Neural cell (in vitro differentiated cells): ENCODE results near the gene CDK5R1. TPM values are rescaled to one million over a fixed set of nuclear protein-coding genes. Genes with fewer than 3 reads are reported as not detected.

Source experiments
- H2AFZ ChIP-seq: fragments of 200-600, 300-800 bp; sonication (generic), shearing (Covaris generic); 2 replicates; pipeline ENCODE4 v1.6.0; 2014; ENCODE audit warnings: low read depth, mild to moderate bottlenecking, antibody characterized with exemption, low read length, moderate library complexity
- H3F3A ChIP-seq: fragments of 200-600 bp; shearing (Covaris generic); 2 replicates; pipeline ENCODE4 v1.6.1; 2016; ENCODE audit warnings: mild to moderate bottlenecking, moderate library complexity, mixed read lengths, antibody characterized with exemption, low read length; ENCODE audit not compliant: insufficient read depth, poor library complexity, severe bottlenecking
- H3K27ac ChIP-seq: fragments of 200-600, 300-800 bp; sonication (generic), shearing (Covaris generic); 2 replicates; pipeline ENCODE4 v1.5.1; 2014; ENCODE audit warnings: mild to moderate bottlenecking, low read length, moderate library complexity
- H3K27me3 ChIP-seq: fragments of 300-800, 200-600 bp; sonication (generic), shearing (Covaris generic); 2 replicates; pipeline ENCODE4 v1.6.0; 2014; ENCODE audit warnings: mild to moderate bottlenecking, low read depth, low read length, moderate library complexity; ENCODE audit not compliant: insufficient read depth
- H3K36me3 ChIP-seq: fragments of 300-800, 200-600 bp; sonication (generic), shearing (Covaris generic); 2 replicates; pipeline ENCODE4 v1.5.1; 2014; ENCODE audit warnings: mild to moderate bottlenecking, antibody characterized with exemption, low read length, moderate library complexity; ENCODE audit not compliant: insufficient read depth
- H3K4me2 ChIP-seq: fragments of 300-800, 200-600 bp; sonication (generic), shearing (Covaris generic); 2 replicates; pipeline ENCODE4 v1.6.0; 2014; ENCODE audit warnings: mild to moderate bottlenecking, low read length
- H3K4me3 ChIP-seq: fragments of 300-800, 200-600 bp; sonication (generic), shearing (Covaris generic); 2 replicates; pipeline ENCODE4 v1.5.1; 2014; ENCODE audit warnings: mild to moderate bottlenecking, low read length, moderate library complexity
- H3K79me2 ChIP-seq: fragments of 200-600 bp; shearing (Covaris generic); replicated peaks from 2 replicates; pipeline ENCODE4 v1.6.0; 2014; ENCODE audit warnings: mild to moderate bottlenecking, low read length, moderate library complexity; ENCODE audit not compliant: insufficient read depth
- H3K9ac ChIP-seq: fragments of 300-800, 200-600 bp; sonication (generic), shearing (Covaris generic); 2 replicates; pipeline ENCODE4 v1.6.1; 2016; ENCODE audit warnings: mild to moderate bottlenecking, low read length, mixed read lengths
- H3K9me2 ChIP-seq: fragments of 200-600 bp; shearing (Covaris generic); 2 replicates; pipeline ENCODE4 v1.6.1; 2016; ENCODE audit warnings: mild to moderate bottlenecking, low read length, mixed read lengths; ENCODE audit not compliant: insufficient read depth
- H3K9me3 ChIP-seq: fragments of 200-600, 300-800 bp; sonication (generic), shearing (Covaris generic); 2 replicates; pipeline ENCODE4 v1.6.1; 2016; ENCODE audit warnings: mild to moderate bottlenecking, mixed run types, low read length, moderate library complexity, mixed read lengths
- H4K20me1 ChIP-seq: fragments of 200-600 bp; shearing (Covaris generic); 2 replicates; pipeline ENCODE4 v1.6.1; 2016; ENCODE audit warnings: mild to moderate bottlenecking, mixed run types; ENCODE audit not compliant: insufficient read depth
- EP300 ChIP-seq: fragments of 450-650 bp; conservative IDR thresholded peaks from 2 replicates; pipeline ENCODE4 v1.6.1; 2014; ENCODE audit warnings: antibody characterized with exemption, mild to moderate bottlenecking, moderate library complexity; ENCODE audit not compliant: poor library complexity, severe bottlenecking
- EZH2 ChIP-seq: fragments of 200-600, 300-800 bp; shearing (Covaris generic), sonication (generic); IDR thresholded peaks from 2 replicates; pipeline ENCODE4 v1.6.1; 2014; ENCODE audit warnings: antibody characterized with exemption, low read length, borderline replicate concordance, mild to moderate bottlenecking; ENCODE audit not compliant: insufficient read depth, poor library complexity, severe bottlenecking
- MXI1 ChIP-seq: fragments of 450-650 bp; conservative IDR thresholded peaks from 2 replicates; pipeline ENCODE4 v1.6.1; 2014; ENCODE audit warnings: antibody characterized with exemption, mild to moderate bottlenecking; ENCODE audit not compliant: poor library complexity, severe bottlenecking
- POLR2AphosphoS5 ChIP-seq: IDR thresholded peaks from 2 replicates; pipeline ENCODE4 v1.6.1; 2012
- RAD21 ChIP-seq: fragments of 450-650 bp; conservative IDR thresholded peaks from 2 replicates; pipeline ENCODE4 v1.6.1; 2014; ENCODE audit warnings: antibody characterized with exemption, mild to moderate bottlenecking, moderate library complexity
- REST ChIP-seq: IDR thresholded peaks from 2 replicates; pipeline ENCODE4 v1.6.1; 2012; ENCODE audit warnings: borderline replicate concordance
- SMC3 ChIP-seq: fragments of 450-650 bp; conservative IDR thresholded peaks from 2 replicates; pipeline ENCODE4 v1.6.1; 2014; ENCODE audit warnings: antibody characterized with exemption, mild to moderate bottlenecking, moderate library complexity; ENCODE audit not compliant: poor library complexity
- TAF1 ChIP-seq: IDR thresholded peaks from 2 replicates; pipeline ENCODE4 v1.6.1; 2012; ENCODE audit warnings: low read depth
- polyA plus RNA-seq: library from polyadenylated mRNA; depleted of rRNA; stranded (reverse); fragments of >200 nt; gene quantifications from 2 replicates; pipeline ENCODE4 v1.2.3, GENCODE V29; 2014
- TF ChIP-seq, protein P1 (sequence below): fragments of 450-650 bp; IDR thresholded peaks from 2 replicates; pipeline ENCODE4 v1.5.1; 2014; ENCODE audit warnings: antibody characterized with exemption, mild to moderate bottlenecking, moderate library complexity; ENCODE audit not compliant: poor library complexity, severe bottlenecking

The CDK5R1 gene
- polyA plus RNA-seq, 1 donor from 2014 or later = 199 TPM

DNA sequence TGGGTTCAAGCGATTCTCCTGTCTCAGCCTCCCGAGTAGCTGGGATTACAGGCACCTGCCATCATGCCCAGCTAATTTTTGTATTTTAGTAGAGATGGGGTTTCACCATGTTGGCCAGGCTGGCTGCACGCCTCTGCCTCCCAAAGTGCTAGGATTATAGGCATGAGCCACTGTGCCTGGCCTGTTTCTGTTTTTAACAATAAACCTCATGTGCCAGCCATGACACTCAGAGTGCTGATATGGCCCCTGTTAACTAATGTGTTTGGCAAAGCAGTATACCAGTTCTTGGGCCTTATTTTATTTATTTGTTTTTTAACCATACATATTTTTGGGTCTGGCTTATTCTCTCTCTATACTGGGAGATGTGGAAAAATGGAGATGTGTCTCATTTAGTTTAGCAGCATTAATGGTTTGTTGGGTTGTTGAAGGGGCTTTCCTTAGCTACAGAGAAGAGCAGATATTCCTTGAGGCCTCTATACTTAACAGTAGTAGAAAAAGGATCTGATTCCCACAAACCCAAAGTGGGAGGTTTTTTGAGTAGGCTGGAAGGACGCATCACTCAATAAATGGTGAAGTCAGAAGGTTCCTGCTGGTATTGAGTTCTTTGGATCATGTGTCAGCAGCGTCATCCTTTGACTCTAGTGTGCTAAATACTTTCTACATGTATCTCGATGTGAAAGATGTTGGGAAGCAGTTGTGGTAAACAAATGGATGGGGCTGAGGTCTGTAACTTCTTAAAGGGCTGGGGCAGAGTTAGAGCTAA lies 16.2 kb upstream of the CDK5R1 start:
- no peaks in the 10 kb centered on the region for H4K20me1 ChIP-seq
- peaks cover 5% of the 10 kb centered on the region for H3K36me3 ChIP-seq

DNA sequence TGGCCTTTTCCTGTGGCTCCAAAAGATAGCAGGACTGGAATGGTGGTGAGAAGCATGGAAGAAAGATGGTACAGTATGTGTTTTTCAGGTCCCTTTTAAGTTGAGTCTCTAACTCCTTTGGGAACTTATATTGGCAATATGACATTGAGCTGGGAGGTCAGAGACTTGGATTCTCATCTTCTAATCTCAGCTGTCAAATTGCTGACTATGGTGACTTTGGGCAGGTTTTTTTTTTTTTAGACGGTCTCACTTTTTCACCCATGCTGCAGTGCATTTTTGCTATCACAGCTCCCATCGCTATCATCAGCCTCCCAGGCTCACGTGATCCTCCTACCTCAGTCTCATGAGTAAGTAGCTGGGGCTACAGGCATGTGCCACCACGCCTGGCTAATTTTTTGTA lies 15.1 kb upstream of the CDK5R1 start:
- H3K9me2 ChIP-seq = no peaks in the 10 kb centered on the region
- H2AFZ ChIP-seq = no peak overlapping the region
- no peak overlapping the region for H3K9ac ChIP-seq
- no peak overlapping the region for H3K27ac ChIP-seq
- no peaks in the 10 kb centered on the region for H3F3A ChIP-seq
- peaks cover 5% of the 10 kb centered on the region for H3K36me3 ChIP-seq
- H3K4me2 ChIP-seq = no peak overlapping the region
- no peaks in the 10 kb centered on the region for H4K20me1 ChIP-seq
- TF ChIP-seq SMC3 (no peak), POLR2AphosphoS5 (no peak), TAF1 (no peak), MXI1 (no peak), REST (no peak), RAD21 (no peak), EP300 (no peak), EZH2 (no peak)
- TF ChIP-seq, protein P1, sequence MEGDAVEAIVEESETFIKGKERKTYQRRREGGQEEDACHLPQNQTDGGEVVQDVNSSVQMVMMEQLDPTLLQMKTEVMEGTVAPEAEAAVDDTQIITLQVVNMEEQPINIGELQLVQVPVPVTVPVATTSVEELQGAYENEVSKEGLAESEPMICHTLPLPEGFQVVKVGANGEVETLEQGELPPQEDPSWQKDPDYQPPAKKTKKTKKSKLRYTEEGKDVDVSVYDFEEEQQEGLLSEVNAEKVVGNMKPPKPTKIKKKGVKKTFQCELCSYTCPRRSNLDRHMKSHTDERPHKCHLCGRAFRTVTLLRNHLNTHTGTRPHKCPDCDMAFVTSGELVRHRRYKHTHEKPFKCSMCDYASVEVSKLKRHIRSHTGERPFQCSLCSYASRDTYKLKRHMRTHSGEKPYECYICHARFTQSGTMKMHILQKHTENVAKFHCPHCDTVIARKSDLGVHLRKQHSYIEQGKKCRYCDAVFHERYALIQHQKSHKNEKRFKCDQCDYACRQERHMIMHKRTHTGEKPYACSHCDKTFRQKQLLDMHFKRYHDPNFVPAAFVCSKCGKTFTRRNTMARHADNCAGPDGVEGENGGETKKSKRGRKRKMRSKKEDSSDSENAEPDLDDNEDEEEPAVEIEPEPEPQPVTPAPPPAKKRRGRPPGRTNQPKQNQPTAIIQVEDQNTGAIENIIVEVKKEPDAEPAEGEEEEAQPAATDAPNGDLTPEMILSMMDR = no peak
- H3K79me2 ChIP-seq = no peaks in the 10 kb centered on the region
- H3K4me3 ChIP-seq = no peak overlapping the region
- no peaks in the 10 kb centered on the region for H3K27me3 ChIP-seq
- H3K9me3 ChIP-seq = no peaks in the 10 kb centered on the region

More for the DNA sequence above, 16.2 kb upstream of the CDK5R1 start:
- no peaks in the 10 kb centered on the region for H3K9me3 ChIP-seq
- no peaks in the 10 kb centered on the region for H3K9me2 ChIP-seq
- no peak overlapping the region for H3K4me3 ChIP-seq
- H3K9ac ChIP-seq = no peak overlapping the region
- H2AFZ ChIP-seq = no peak overlapping the region
- no peaks in the 10 kb centered on the region for H3K27me3 ChIP-seq
- TF ChIP-seq SMC3 (no peak), MXI1 (no peak)
- no peak overlapping the region for H3K27ac ChIP-seq
- H3F3A ChIP-seq = no peaks in the 10 kb centered on the region
- H3K79me2 ChIP-seq = no peaks in the 10 kb centered on the region
- H3K4me2 ChIP-seq = no peak overlapping the region
